ENCODE measurements around the gene TMEM222. TPM values are rescaled to one million over a fixed set of nuclear protein-coding genes. Genes with fewer than 3 reads are reported as not detected.

Gene TMEM222, protein sequence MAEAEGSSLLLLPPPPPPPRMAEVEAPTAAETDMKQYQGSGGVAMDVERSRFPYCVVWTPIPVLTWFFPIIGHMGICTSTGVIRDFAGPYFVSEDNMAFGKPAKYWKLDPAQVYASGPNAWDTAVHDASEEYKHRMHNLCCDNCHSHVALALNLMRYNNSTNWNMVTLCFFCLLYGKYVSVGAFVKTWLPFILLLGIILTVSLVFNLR
- 10 to 100 TPM; 31.1 to 31.6 TPM for total RNA-seq

DNA sequence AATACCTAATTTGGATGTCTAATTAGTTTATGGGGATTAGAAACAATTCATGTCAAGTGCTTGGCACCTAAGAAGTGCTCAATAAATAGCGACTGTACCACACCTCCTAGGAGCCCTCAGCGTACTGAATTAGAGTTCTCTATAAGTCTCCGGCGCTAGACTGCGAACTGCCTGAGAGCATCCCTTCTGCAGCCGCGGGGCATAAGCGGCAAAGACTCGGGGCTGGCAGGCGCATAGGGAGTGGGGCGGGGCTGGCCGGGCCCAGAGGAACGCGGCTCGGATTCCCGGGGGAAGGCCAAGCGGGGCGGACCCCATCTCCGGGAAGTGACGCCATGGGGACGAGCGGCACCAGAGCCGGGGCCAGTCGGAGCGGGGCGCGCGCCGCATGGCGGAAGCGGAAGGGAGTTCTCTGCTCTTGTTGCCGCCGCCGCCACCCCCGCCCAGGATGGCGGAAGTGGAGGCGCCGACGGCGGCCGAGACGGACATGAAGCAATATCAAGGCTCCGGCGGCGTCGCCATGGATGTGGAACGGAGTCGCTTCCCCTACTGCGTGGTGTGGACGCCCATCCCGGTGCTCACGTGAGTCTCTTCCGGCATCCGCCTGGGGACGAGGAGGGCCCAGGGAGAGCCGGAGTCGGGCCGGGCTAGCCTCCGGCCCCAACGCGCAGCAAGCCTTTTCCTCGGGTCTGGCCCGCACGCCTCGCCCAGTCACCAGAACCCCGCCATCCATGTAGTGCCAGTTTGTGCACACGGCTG is at the start of gene TMEM222:
TMEM222 (plus strand) TSS at position 351 of the 756 bp plus-strand sequence; CDS start at position 386, 35 bp downstream.

DNA sequence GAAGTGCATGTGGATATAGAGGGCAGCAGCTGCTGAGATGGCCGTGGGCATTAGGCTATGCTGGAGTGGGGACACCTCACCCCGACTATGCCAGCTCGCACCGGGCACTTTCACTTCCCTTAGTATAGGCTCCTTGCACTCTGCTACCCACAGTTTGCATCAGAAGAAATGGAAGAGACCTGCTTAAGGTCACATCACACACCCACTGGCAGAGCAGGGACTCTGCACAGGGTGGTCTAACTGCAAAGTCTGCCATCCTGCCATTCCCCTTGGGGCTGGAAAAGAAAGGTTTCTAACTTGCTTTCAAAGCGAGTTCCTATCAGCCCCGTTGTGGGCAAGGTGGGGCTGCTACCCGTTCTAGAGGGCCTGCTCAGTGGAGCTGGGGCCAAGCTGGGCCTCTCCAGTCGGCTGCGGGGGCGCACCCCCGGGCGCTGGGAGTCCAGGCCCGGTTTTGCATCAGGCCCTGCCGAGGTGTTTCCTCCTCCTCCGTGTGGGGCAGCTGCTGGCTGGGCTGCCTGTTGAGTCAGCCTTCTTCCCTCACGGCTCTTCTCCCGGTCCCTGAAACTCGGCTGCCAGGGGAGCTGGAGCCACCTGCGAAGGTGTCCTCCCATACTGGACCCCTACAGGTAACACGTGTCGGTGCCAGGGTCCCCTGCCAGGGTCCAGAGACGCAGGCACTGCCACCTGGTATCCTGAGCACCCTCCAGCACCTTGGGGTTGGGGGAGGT is 19.7 kb downstream of the TMEM222 start, which contains the start of gene SYTL1:
SYTL1 (plus strand) TSS at position 498 of the 728 bp plus-strand sequence. CDS start 3,313 bp downstream, outside the sequence.

DNA sequence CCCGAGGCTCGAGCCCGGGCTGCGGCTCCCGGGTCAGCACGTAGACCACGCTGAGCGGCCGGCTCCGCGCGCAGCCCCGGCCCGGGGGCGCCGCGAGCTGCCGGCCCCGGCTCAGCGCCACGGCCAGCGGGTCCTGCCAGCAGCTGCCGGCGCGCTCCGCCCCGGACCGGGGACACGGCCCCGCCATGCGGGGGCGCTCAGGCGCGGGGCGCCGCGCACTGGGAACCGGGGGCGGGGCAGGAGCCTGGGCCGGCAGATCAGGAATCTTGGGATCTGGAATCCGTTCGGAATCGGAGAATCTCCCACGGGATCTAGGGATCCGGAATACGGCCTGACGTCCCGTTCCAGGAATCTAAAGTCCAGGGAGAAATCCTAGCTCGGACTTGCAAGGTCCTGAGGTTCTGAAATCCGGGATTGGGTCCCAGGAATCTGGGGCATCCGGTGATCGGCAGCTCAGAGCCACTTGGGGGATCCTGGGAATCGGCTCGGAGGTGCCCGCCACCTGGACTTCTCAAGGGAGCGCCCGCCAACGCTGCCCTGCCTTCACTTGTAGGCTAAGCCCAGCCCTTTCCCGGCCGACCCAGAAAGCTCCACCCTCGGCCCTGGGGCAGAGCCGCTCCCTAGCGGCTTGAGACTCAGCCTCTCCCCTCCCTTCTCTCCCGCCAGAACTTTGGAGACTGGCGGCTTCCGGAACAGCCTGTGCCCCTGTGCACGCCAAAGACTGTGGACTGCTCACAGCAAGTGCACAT is 44.6 kb downstream of the TMEM222 start, which contains the start of gene MAP3K6:
MAP3K6 (minus strand) TSS at position 551 of the 749 bp plus-strand sequence; CDS start at position 187, 364 bp downstream.

DNA sequence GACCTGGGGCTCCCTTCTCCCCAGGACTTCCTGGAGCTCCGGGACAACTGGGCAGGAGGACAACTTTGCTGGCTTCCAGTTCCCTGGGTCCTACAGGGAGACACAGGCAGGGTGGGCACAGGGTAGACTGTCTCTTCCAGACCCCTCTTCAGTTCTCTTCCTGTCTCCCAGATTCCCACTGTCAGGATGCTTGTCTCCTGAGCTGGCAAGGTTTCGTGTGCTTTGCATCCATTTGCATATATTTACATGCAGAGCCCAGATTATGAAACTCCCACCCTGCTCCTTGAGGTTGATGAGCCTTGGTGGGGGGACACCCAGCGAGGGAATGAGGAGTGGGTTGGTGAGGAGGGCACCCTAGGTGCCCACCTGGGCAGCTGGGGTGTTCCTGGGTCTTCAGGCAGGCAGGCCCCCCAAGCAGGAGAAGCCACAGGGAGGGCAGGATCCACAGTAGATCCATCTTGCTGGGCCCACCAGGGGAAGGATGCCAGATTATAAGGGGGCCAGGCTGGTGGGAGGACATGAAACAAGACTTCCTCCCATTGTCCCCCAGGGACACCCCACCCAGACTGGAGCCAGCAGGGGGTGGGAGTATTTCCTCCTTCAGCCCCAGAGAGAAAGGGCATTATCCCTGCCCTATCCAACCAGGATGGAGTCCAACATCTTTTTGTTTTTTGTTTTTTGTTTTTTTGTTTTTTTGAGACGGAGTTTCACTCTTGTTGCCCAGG is 52.6 kb downstream of the TMEM222 start, which contains the start of gene FCN3:
FCN3 (minus strand) TSS at position 463 of the 725 bp plus-strand sequence; CDS start at position 457, 6 bp downstream.

DNA sequence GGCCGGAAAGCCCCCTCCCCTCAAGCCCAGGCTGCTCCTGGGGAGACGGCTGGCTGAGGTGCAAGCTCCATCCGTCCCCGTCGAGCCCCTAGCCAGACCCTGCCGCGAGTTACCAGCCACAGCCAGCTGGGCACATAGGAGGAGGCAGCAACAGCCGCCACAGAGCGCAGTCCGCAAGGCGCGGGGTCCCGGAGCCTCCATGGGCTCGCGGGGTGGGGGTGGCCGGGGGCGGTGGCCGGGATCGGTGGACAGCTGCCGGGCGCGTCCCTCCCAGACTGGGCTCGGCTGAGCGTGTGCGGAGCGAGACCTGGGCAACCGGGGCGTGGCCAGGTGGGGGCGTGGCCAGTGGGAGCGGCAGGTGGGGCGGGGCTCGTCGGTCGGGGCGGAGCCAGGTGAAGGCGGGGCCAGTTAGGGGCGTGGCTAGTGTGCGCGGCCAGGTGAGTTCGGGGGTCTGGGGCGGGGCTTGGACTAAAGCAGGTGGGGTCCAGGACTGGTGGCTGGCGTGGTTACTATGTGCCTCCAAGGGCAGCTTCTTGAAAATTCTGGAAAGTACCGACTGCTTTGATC is 61.2 kb downstream of the TMEM222 start, which contains the start of gene CD164L2:
CD164L2 (minus strand) TSS at position 295 of the 567 bp plus-strand sequence; CDS start at position 201, 94 bp downstream.

Other genes starting within 250 kb of the TMEM222 start
- gene SLC9A1, start 167.0 kb upstream of the TMEM222 start, total RNA-seq: 10 to 100 TPM; 21.8 to 24.2 TPM
- 10 to 100 TPM; 40.6 to 41.0 TPM for gene WDTC1, start 87.5 kb upstream of the TMEM222 start, total RNA-seq
- gene SYTL1, start 19.9 kb downstream of the TMEM222 start, total RNA-seq: 100 to 1,000 TPM; 130 to 139 TPM
- 1 to 10 TPM; 6.8 to 7.4 TPM for gene MAP3K6, start 44.8 kb downstream of the TMEM222 start, total RNA-seq
- gene FCN3, start 52.7 kb downstream of the TMEM222 start, total RNA-seq: not detected
- under 1 TPM in 1 of 2 experiments, not detected in 1; 0.18 TPM for gene CD164L2, start 61.2 kb downstream of the TMEM222 start, total RNA-seq
- under 1 TPM; 0.48 to 0.72 TPM for gene GPR3, start 70.5 kb downstream of the TMEM222 start, total RNA-seq
- 100 to 1,000 TPM; 139 TPM for gene WASF2, start 168.0 kb downstream of the TMEM222 start, total RNA-seq

Data from activated naive CD4-positive, alpha-beta T cell treated with anti-CD3 and anti-CD28 coated beads, Interleukin-2, amount 10 ng/mL, durations not matched to agents 5 hours and 36 hours (primary cell).